SH-SY5Y (cell line): Measurements from ENCODE around the gene EIF4G2.

Experiments used
- GATA2 ChIP-seq: IDR thresholded peaks from 2 replicates; pipeline ENCODE4 v1.6.1; 2011; ENCODE audit warnings: mild to moderate bottlenecking, low read depth, low read length
- GATA3 ChIP-seq: IDR thresholded peaks from 2 replicates; pipeline ENCODE4 v1.6.1; 2011; ENCODE audit warnings: low read depth, mild to moderate bottlenecking, low read length, moderate library complexity

DNA sequence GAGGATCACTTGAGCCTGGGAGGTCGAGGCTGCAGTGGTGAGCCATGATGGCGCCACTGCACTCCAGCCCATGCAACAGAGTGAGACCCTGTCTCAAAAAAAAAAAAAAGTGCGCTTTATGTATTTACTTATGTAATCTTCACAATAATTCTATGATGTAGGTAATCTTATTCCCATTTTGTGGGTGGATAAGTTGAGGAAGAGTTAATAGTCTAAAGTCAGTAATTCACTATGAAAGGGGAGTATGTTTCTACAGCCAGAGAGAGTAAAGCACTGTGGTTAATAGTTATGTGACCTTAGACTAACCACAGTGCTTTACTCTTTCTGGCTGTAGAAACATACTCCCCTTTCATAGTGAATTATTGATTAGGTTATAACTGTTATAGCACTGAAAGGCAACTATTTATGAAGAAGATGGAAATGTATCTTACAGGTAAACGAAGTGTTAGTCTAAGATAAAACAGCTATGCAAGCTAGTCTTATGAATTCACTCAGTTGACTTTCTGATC, 45.8 kb downstream of the EIF4G2 start:
- TF ChIP-seq GATA3, result no peak
- no peak for TF ChIP-seq GATA2
